IMR-90 (cell line): ENCODE measurements around the gene CDCA4. TPM values are rescaled to one million over a fixed set of nuclear protein-coding genes. Genes with fewer than 3 reads are reported as not detected.

Experiments
- ATAC-seq: fragments of 200-7000 bp; cut with Tn5 transposase; 2 replicates; pipeline ENCODE4 v1.9.1; 2020; ENCODE audit warnings: low read depth, mild to moderate bottlenecking, moderate library complexity
- BruUV-seq: library from RNA; stranded (reverse); fragments of 400-500 nt; replicated peaks from 2 replicates; lab custom pipeline; 2021; lab: Mats Ljungman, UMichigan
- CTCF ChIA-PET: fragments of 300-600 bp; formaldehyde crosslinking; extraction: SDS; loops from one replicate; lab custom pipeline; 2021; ENCODE audit warnings: antibody characterized with exemption; lab: Yijun Ruan, JAX
- POLR2A ChIA-PET: fragments of 300-600 bp; sonication (Branson Sonifier 250); formaldehyde crosslinking; loops from one replicate; lab custom pipeline; 2022; ENCODE audit warnings: antibody characterized with exemption; ENCODE audit not compliant: unreplicated experiment; lab: Charles Lee
- DNase-seq: peaks from one replicate; pipeline ENCODE4 v3.0.0; 2013
- H2AFZ ChIP-seq: replicated peaks from 2 replicates; pipeline ENCODE3; 2013; ENCODE audit warnings: low read length, mild to moderate bottlenecking; ENCODE audit not compliant: poor library complexity
- H2AK5ac ChIP-seq: 2 replicates; pipeline ENCODE4 v1.6.1; 2013; ENCODE audit warnings: low read depth, low read length, inconsistent platforms
- H2AK9ac ChIP-seq: replicated peaks from 2 replicates; pipeline ENCODE3; 2013; ENCODE audit warnings: mild to moderate bottlenecking, low read depth, low read length, moderate library complexity; ENCODE audit not compliant: poor library complexity
- H2BK120ac ChIP-seq: 2 replicates; pipeline ENCODE4 v1.6.1; 2013; ENCODE audit warnings: low read depth, low read length, inconsistent platforms
- H2BK15ac ChIP-seq: 3 replicates; pipeline ENCODE4 v1.6.1; 2013; ENCODE audit warnings: low read depth, low read length, inconsistent platforms
- H2BK20ac ChIP-seq: 2 replicates; pipeline ENCODE4 v1.6.1; 2013; ENCODE audit warnings: low read depth, mild to moderate bottlenecking, inconsistent platforms, low read length, moderate library complexity
- H2BK5ac ChIP-seq: 2 replicates; pipeline ENCODE4 v1.6.1; 2013; ENCODE audit warnings: mild to moderate bottlenecking, low read depth, low read length, inconsistent platforms; ENCODE audit not compliant: poor library complexity, severe bottlenecking
- H3K14ac ChIP-seq: replicated peaks from 2 replicates; pipeline ENCODE4 v1.6.1; 2013; ENCODE audit warnings: low read depth, low read length, inconsistent platforms
- H3K18ac ChIP-seq: 2 replicates; pipeline ENCODE4 v1.6.1; 2013; ENCODE audit warnings: low read depth, low read length, control low read depth
- H3K23ac ChIP-seq: 2 replicates; pipeline ENCODE4 v1.6.1; 2013; ENCODE audit warnings: low read depth, low read length, inconsistent platforms
- H3K27ac ChIP-seq: 2 replicates; pipeline ENCODE4 v1.5.1; 2013; ENCODE audit warnings: mild to moderate bottlenecking, control low read depth, low read length; ENCODE audit not compliant: insufficient read depth
- H3K27me3 ChIP-seq: 2 replicates; pipeline ENCODE4 v1.6.1; 2013; ENCODE audit warnings: low read length; ENCODE audit not compliant: control insufficient read depth, insufficient read depth
- H3K36me3 ChIP-seq: 2 replicates; pipeline ENCODE4 v1.6.1; 2013; ENCODE audit warnings: low read length, mixed read lengths; ENCODE audit not compliant: control insufficient read depth, insufficient read depth
- H3K4ac ChIP-seq: 2 replicates; pipeline ENCODE4 v1.6.1; 2013; ENCODE audit warnings: low read depth, low read length, inconsistent platforms
- H3K4me1 ChIP-seq: 2 replicates; pipeline ENCODE4 v1.6.1; 2013; ENCODE audit warnings: low read length, mixed read lengths; ENCODE audit not compliant: control insufficient read depth, insufficient read depth
- H3K4me2 ChIP-seq: 2 replicates; pipeline ENCODE4 v1.6.1; 2013; ENCODE audit warnings: low read depth, mild to moderate bottlenecking, control low read depth, low read length, moderate library complexity
- H3K4me3 ChIP-seq: 2 replicates; pipeline ENCODE4 v1.5.1; 2013; ENCODE audit warnings: low read depth, mild to moderate bottlenecking, control low read depth, low read length, moderate library complexity; ENCODE audit not compliant: insufficient read depth
- H3K56ac ChIP-seq: 2 replicates; pipeline ENCODE4 v1.6.1; 2013; ENCODE audit warnings: low read length, inconsistent platforms; ENCODE audit not compliant: insufficient read depth; ENCODE audit errors: extremely low read depth
- H3K79me1 ChIP-seq, 2 experiments: 2 replicates each; pipeline ENCODE4 v1.6.1; 2013; ENCODE audit warnings: low read length in 2 of 2, inconsistent platforms in 1 of 2, low read depth in 1 of 2
- H3K9ac ChIP-seq: 2 replicates; pipeline ENCODE4 v1.6.1; 2013; ENCODE audit warnings: low read depth, low read length, control low read depth
- H3K9me1 ChIP-seq: 2 replicates; pipeline ENCODE4 v1.6.1; 2013; ENCODE audit warnings: low read length, inconsistent platforms; ENCODE audit not compliant: insufficient read depth
- H3K9me3 ChIP-seq: 2 replicates; pipeline ENCODE4 v1.6.1; 2013; ENCODE audit warnings: low read length; ENCODE audit not compliant: control insufficient read depth, insufficient read depth
- H4K20me1 ChIP-seq: 2 replicates; pipeline ENCODE4 v1.6.1; 2013; ENCODE audit warnings: low read length, inconsistent platforms; ENCODE audit not compliant: insufficient read depth
- H4K5ac ChIP-seq: 2 replicates; pipeline ENCODE4 v1.6.1; 2013; ENCODE audit warnings: mild to moderate bottlenecking, low read depth, low read length, control low read depth
- H4K8ac ChIP-seq, 2 experiments: 2 replicates each; pipeline ENCODE4 v1.6.1; 2013; ENCODE audit warnings: low read depth in 2 of 2, low read length in 2 of 2, control low read depth in 1 of 2, inconsistent platforms in 1 of 2
- H4K91ac ChIP-seq: 2 replicates; pipeline ENCODE4 v1.6.1; 2013; ENCODE audit warnings: low read depth, low read length, inconsistent platforms; ENCODE audit not compliant: insufficient read depth
- BHLHE40 ChIP-seq: fragments of 150-350 bp; IDR thresholded peaks from 2 replicates; pipeline ENCODE4 v1.6.1; 2016; ENCODE audit warnings: mild to moderate bottlenecking, low read depth, low read length
- FOS ChIP-seq: fragments of 150-350 bp; IDR thresholded peaks from 2 replicates; pipeline ENCODE4 v1.6.1; 2016; ENCODE audit warnings: low read depth, low read length
- MXI1 ChIP-seq: IDR thresholded peaks from 2 replicates; pipeline ENCODE4 v1.6.1; 2012; ENCODE audit warnings: low read depth, mild to moderate bottlenecking, low read length, moderate library complexity, borderline replicate concordance
- NFE2L2 ChIP-seq: fragments of 150-350 bp; IDR thresholded peaks from 2 replicates; pipeline ENCODE4 v1.6.1; 2016; ENCODE audit warnings: low read depth, mild to moderate bottlenecking, low read length
- POLR2A ChIP-seq: IDR thresholded peaks from 2 replicates; pipeline ENCODE4 v1.6.1; 2012; ENCODE audit warnings: mild to moderate bottlenecking, low read depth, low read length
- RFX5 ChIP-seq: IDR thresholded peaks from 2 replicates; pipeline ENCODE4 v1.8.0; 2012; ENCODE audit warnings: low read depth, mild to moderate bottlenecking, low read length, moderate library complexity
- WGBS, 2 experiments: methylation state at CpG; one replicate each; pipeline versions ENCODE4 v1.1.5 to v1.1.7; 2013; ENCODE audit warnings: missing lambda C conversion rate in 2 of 2; ENCODE audit not compliant: insufficient read length in 1 of 2; ENCODE audit errors: extremely low coverage in 2 of 2; 5-methylcytosine and 5-hydroxymethylcytosine counted together
- dilution Hi-C: fragments of 300-500 bp; cut with HindIII; formaldehyde crosslinking; loops from one replicate; pipeline ENCODE4 v1.14.3; 2018; ENCODE audit warnings: low sequenced_read_pairs; ENCODE audit not compliant: unreplicated experiment
- in situ Hi-C: fragments of 300-500 bp; cut with MboI; formaldehyde crosslinking; loops from 3 replicates; pipeline ENCODE4 v1.14.3; 2019; ENCODE audit warnings: low sequenced_read_pairs, inconsistent platforms, mixed read lengths
- intact Hi-C: fragments of 100-400 bp; cut with micrococcal nuclease; formaldehyde crosslinking; loops from 2 replicates; pipeline ENCODE4 v1.10.0; 2022
- polyA plus RNA-seq, 3 experiments: library from polyadenylated mRNA; depleted of rRNA; stranded (reverse); fragments of >200 nt; gene quantifications; 2 replicates each; pipeline ENCODE4 v1.2.3, GENCODE V29; 2012; ENCODE audit warnings: low replicate concordance in 1 of 3
- total RNA-seq: library from RNA; depleted of rRNA; stranded (reverse); fragments of >200 nt; gene quantifications from 2 replicates; pipeline ENCODE4 v1.2.3, GENCODE V29; 2012
- TF ChIP-seq, protein P1 (sequence below): fragments of 150-350 bp; IDR thresholded peaks from 2 replicates; pipeline ENCODE4 v1.6.1; 2016; ENCODE audit warnings: low read depth, mild to moderate bottlenecking, low read length, moderate library complexity, borderline replicate concordance
- TF ChIP-seq, protein P2 (sequence below): conservative IDR thresholded peaks from 2 replicates; pipeline ENCODE4 v1.5.1; 2012; ENCODE audit warnings: mild to moderate bottlenecking, low read depth, low read length, improper control_type of control experiment

Gene CDCA4
- total and polyA plus RNA-seq, 2 of the 4 experiments (the other 2 are of a cell fraction), result 17.7 to 18.6 TPM

DNA sequence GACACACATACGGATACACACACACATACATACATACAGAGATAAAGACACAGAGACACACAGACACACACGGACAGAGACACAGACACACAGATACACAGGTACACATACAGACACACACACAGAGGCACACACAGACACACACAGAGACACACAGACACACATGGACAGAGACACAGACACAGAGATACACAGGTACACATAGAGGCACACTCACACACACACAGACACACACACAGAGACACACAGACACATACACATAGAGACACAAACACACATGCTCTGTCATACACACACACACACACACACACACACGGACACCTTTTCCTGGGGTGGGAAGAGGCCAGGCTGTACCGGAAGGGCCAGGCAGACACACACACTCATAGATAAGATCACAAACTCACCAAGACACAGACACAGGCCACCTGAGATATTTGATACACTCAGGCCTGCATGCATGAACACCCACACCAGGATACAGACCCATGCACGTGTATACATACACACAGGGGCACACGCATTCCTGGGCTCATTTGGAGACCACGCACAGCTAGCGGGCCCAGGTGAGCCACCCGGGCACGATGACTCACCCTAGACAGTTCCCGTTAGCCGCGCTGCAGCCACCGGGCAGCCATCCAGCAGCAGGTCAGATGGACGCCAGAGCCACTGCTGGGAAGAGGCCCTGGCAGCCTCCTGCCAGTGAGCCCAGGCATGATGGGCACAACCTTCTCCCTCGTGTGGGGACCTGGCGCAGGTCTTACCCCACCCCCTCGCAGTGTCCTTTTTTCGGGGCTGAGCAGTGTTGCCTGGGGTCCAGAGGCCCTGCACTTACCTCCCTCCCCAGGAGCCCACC lies 40.9 kb downstream of the CDCA4 start:
- Histone ChIP-seq H4K91ac (no peak overlapping the region), H2BK20ac (no peak overlapping the region), H3K9ac (no peak overlapping the region), H4K8ac (no peak overlapping the region), H2AFZ (peak overlapping the region; percentile 50), H3K4ac (0 out of 2 replicates have a peak overlapping the region, but pooled peaks have one; percentile 16), H3K18ac (no peak overlapping the region), H3K27ac (no peak overlapping the region), H3K23ac (peak overlapping the region; percentile 31), H2BK120ac (0 out of 2 replicates have a peak overlapping the region, but pooled peaks have one; percentile 31), H3K79me1 (no peaks in the 10 kb centered on the region), H2BK15ac (0 out of 3 replicates have a peak overlapping the region, but pooled peaks have one; percentile 76), H4K5ac (no peak overlapping the region), H2AK5ac (peak overlapping the region; percentile 66; the same call in 1 of the 2 replicates), H3K9me3 (no peaks in the 10 kb centered on the region), H3K14ac (peak overlapping the region; percentile 75; the same call in 1 of the 2 replicates), H3K4me2 (no peak overlapping the region), H3K4me3 (no peak overlapping the region), H3K36me3 (no peaks in the 10 kb centered on the region), H2AK9ac (peak overlapping the region; percentile 26), H4K20me1 (0 out of 2 replicates have a peak, but pooled peaks cover 3% of the 10 kb centered on the region), H3K27me3 (no peaks in the 10 kb centered on the region), H3K4me1 (peaks cover 10% of the 10 kb centered on the region; the same call in 1 of the 2 replicates), H3K56ac (no peak overlapping the region; the same call in 1 of the 2 replicates), H2BK5ac (peak overlapping the region; percentile 36), H3K9me1 (0 out of 2 replicates have a peak, but pooled peaks cover 3% of the 10 kb centered on the region)
- 67% methylated on average over 12 of the region's 19 CpGs; no CpG with 5 or more reads in 1 of the 2 experiments for WGBS, 2 experiments
- in situ Hi-C loops (no loop called here), dilution Hi-C loops (no loop called here), intact Hi-C loops (no loop called here)
- TF ChIP-seq POLR2A, result no peak
- 0 out of 2 replicates have a peak, but pooled peaks have one; percentile 16 for TF ChIP-seq BHLHE40
- TF ChIP-seq MXI1, result 0 out of 2 replicates have a peak, but pooled peaks have one; percentile 23
- no peak for TF ChIP-seq NFE2L2
- TF ChIP-seq, protein P1, sequence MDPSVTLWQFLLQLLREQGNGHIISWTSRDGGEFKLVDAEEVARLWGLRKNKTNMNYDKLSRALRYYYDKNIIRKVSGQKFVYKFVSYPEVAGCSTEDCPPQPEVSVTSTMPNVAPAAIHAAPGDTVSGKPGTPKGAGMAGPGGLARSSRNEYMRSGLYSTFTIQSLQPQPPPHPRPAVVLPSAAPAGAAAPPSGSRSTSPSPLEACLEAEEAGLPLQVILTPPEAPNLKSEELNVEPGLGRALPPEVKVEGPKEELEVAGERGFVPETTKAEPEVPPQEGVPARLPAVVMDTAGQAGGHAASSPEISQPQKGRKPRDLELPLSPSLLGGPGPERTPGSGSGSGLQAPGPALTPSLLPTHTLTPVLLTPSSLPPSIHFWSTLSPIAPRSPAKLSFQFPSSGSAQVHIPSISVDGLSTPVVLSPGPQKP, result no peak
- TF ChIP-seq, protein P2, sequence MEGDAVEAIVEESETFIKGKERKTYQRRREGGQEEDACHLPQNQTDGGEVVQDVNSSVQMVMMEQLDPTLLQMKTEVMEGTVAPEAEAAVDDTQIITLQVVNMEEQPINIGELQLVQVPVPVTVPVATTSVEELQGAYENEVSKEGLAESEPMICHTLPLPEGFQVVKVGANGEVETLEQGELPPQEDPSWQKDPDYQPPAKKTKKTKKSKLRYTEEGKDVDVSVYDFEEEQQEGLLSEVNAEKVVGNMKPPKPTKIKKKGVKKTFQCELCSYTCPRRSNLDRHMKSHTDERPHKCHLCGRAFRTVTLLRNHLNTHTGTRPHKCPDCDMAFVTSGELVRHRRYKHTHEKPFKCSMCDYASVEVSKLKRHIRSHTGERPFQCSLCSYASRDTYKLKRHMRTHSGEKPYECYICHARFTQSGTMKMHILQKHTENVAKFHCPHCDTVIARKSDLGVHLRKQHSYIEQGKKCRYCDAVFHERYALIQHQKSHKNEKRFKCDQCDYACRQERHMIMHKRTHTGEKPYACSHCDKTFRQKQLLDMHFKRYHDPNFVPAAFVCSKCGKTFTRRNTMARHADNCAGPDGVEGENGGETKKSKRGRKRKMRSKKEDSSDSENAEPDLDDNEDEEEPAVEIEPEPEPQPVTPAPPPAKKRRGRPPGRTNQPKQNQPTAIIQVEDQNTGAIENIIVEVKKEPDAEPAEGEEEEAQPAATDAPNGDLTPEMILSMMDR, result no peak
- TF ChIP-seq RFX5, result no peak
- 0 out of 2 replicates have a peak, but pooled peaks have one; percentile 30 for TF ChIP-seq FOS
- peak; percentile 38 for DNase-seq
- CTCF ChIA-PET, result interaction anchor here (0.6 kb wide), 1 partner anchor 33 kb away, joined by 3 read pairs; no protein-coding TSS in a partner anchor
- ATAC-seq, result no peak
- BruUV-seq, result no TSS peak
- POLR2A ChIA-PET, result no interaction called here
